GM19328 (cell line): ENCODE measurements around the gene RBM34.

Experiments used
- ATAC-seq: cut with Tn5 transposase; IDR thresholded peaks from one replicate; pipeline ENCODE4 v1.9.1; 2021; ENCODE audit warnings: mild to moderate bottlenecking, moderate library complexity; ENCODE audit not compliant: unreplicated experiment

The RBM34 gene

GRCh38 chr1:235156265-235156664 is 4.8 kb downstream of the RBM34 start:
- no peak for ATAC-seq

GRCh38 chr1:235152235-235152634 is 8.8 kb downstream of the RBM34 start:
- no peak for ATAC-seq

GRCh38 chr1:235151033-235151432 is 10.0 kb downstream of the RBM34 start:
- no peak for ATAC-seq

- ATAC-seq = no peak
Observed at GRCh38 chr1:235149824-235150223, 11.2 kb downstream of the RBM34 start.

GRCh38 chr1:235147269-235147668 is 13.8 kb downstream of the RBM34 start:
- no peak for ATAC-seq

GRCh38 chr1:235145639-235146038 is 15.4 kb downstream of the RBM34 start:
- no peak for ATAC-seq

- ATAC-seq = no peak
Observed at GRCh38 chr1:235142991-235143390, 18.1 kb downstream of the RBM34 start.

GRCh38 chr1:235139315-235139714 is 21.7 kb downstream of the RBM34 start:
- no peak for ATAC-seq

- no peak for ATAC-seq
Observed at GRCh38 chr1:235138821-235139220, 22.2 kb downstream of the RBM34 start.

GRCh38 chr1:235136111-235136510 is 24.9 kb downstream of the RBM34 start:
- no peak for ATAC-seq

GRCh38 chr1:235134171-235134570 is 26.9 kb downstream of the RBM34 start:
- ATAC-seq = no peak

- ATAC-seq = no peak
Observed at GRCh38 chr1:235133086-235133485, 28.0 kb downstream of the RBM34 start.

- ATAC-seq = no peak
Observed at GRCh38 chr1:235131961-235132360, 29.1 kb downstream of the RBM34 start.

GRCh38 chr1:235130766-235131270 is 30.2 kb downstream of the RBM34 start:
- no peak for ATAC-seq

GRCh38 chr1:235129774-235130570 is 31.1 kb downstream of the RBM34 start:
- no peak for ATAC-seq

- peak; percentile 94 for ATAC-seq
Observed at GRCh38 chr1:235128456-235129328, 32.4 kb downstream of the RBM34 start, which contains the start of gene TOMM20. Gene TOMM20, minus strand, starts transcription at chr1:235128837. Its CDS starts 122 bp downstream, at chr1:235128715.

GRCh38 chr1:235127732-235128455 is 33.2 kb downstream of the RBM34 start:
- ATAC-seq = no peak

GRCh38 chr1:235127203-235127602 is 33.8 kb downstream of the RBM34 start:
- ATAC-seq = no peak

- ATAC-seq = no peak
Observed at GRCh38 chr1:235124665-235125064, 36.4 kb downstream of the RBM34 start.

- ATAC-seq = no peak
Observed at GRCh38 chr1:235124111-235124510, 36.9 kb downstream of the RBM34 start.

- ATAC-seq = no peak
Observed at GRCh38 chr1:235122348-235122747, 38.7 kb downstream of the RBM34 start.
